Activated CD4-positive, alpha-beta T cell treated with anti-CD3 and anti-CD28 coated beads, Interleukin-2, amount 10 ng/mL, durations not matched to agents 7 days and 5 days (primary cell): ENCODE data around the gene DNMT1. TPM values are rescaled to one million over a fixed set of nuclear protein-coding genes. Genes with fewer than 3 reads are reported as not detected.

Source experiments
- CTCF ChIA-PET: fragments of 350-600 bp; sonication (Branson Sonifier 250); formaldehyde crosslinking; loops from one replicate; lab custom pipeline; 2021; ENCODE audit warnings: antibody characterized with exemption; lab: Charles Lee
- POLR2A ChIA-PET: fragments of 350-600 bp; sonication (Branson Sonifier 250); formaldehyde crosslinking; loops from one replicate; lab custom pipeline; 2021; ENCODE audit warnings: antibody characterized with exemption; lab: Charles Lee
- DNase-seq: peaks from one replicate; pipeline ENCODE4 v3.0.0-alpha.2; 2020
- H3K27ac Mint-ChIP-seq: one replicate; pipeline ENCODE4 v1.8.0; 2021; ENCODE audit warnings: mild to moderate bottlenecking, moderate library complexity, mixed read lengths
- H3K27me3 Mint-ChIP-seq: one replicate; pipeline ENCODE4 v1.8.0; 2021; ENCODE audit warnings: mixed read lengths
- H3K36me3 Mint-ChIP-seq: one replicate; pipeline ENCODE4 v1.8.0; 2021; ENCODE audit warnings: low read depth, mixed read lengths
- H3K4me1 Mint-ChIP-seq: one replicate; pipeline ENCODE4 v1.8.0; 2021; ENCODE audit warnings: mixed read lengths
- H3K4me3 Mint-ChIP-seq: one replicate; pipeline ENCODE4 v1.8.0; 2021; ENCODE audit warnings: mild to moderate bottlenecking, moderate library complexity, mixed read lengths
- H3K9me3 Mint-ChIP-seq: one replicate; pipeline ENCODE4 v1.8.0; 2021; ENCODE audit warnings: mixed read lengths
- total RNA-seq, 2 experiments: library from RNA; stranded (reverse); gene quantifications; one replicate each; pipeline ENCODE4 v1.2.3, GENCODE V29; 2021

The DNMT1 gene
- total RNA-seq, 2 experiments from 2014 or later = 375 to 404 TPM

DNA sequence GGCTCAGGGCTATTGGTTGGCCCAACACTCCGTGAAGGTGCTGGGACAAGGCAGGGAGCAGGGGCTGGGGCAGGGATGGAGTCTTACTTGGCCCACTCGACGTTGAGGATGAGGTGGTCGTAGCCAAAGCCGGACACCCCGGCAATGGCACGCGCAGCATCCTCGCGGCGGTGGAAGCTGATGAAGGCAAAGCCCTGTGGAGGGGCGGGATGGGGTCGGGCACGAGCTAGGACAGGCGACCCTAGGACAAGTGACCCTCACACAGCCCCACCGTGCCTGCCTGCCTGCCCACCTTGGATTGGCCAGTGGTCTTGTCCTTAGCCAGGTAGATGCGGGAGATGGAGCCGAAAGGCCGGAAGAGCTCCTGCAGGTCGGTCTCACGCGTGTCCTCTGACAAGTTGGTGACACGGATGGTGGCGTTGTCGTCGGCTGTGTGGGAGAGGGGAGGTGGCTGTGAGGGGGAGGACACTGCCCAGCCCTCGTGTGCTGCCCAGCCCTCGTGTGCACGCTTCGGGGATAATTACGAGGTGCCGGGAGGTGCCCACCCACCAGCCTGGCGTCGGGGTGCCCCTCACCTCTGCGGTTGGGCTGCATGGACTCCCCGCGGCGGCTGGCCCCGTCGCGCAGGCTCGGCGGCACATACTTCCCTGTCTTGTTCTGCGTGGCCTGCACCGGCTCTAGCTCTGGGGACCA is 79.2 kb downstream of the DNMT1 start:
- POLR2A ChIA-PET = no interaction called here

DNA sequence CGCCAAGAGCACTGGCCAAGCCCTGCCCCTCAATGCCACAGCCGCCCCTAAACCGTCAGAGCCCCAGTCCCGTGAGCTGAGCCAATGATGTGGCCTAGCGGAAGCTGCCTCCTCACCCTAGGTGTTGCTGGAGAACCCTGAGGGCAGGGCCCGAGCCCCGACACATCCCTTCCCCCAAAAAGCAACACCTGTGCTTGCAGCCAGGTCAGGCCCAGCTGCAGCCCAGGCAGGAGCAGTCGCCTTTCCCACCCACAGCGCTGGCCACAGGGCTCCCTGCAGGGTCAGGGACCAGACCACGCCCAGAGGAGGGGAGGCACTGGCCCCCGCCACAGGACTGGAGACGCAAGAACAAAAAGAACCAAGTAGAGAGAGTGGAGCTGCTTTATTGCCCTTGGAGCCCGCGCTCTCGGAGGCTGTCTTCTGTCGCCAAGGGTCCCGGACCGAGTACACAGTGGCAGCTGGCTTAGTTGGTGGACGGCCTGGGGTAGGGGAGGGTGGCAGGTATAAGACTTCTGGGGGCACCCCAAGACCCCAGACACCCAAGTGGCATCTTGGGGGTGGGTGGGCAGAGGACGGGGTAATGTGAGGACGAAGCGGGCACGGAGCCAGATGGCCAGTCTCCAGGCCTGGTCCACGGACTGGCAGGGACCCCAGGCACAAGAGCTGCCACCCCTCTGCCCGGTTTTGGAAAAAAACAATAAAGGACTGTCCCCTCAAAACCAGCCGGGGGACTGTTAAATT is 79.9 kb downstream of the DNMT1 start:
- Mint-ChIP-seq H3K9me3 (no peaks in the 10 kb centered on the region), H3K36me3 (peaks cover 43% of the 10 kb centered on the region), H3K4me3 (no peak overlapping the region), H3K4me1 (peaks cover 48% of the 10 kb centered on the region), H3K27ac (no peak overlapping the region), H3K27me3 (no peaks in the 10 kb centered on the region)
- DNase-seq = no peak
- ChIA-PET CTCF (interaction anchor here (3.4 to 3.7 kb wide), 2 partner anchors 8 to 15 kb away, joined by 12 to 13 read pairs; partner anchors contain the start of gene PPAN), POLR2A (no interaction called here)

More for the DNA sequence above, 79.2 kb downstream of the DNMT1 start:
- no peak overlapping the region for H3K27ac Mint-ChIP-seq
- H3K4me3 Mint-ChIP-seq = no peak overlapping the region
- H3K36me3 Mint-ChIP-seq = peaks cover 38% of the 10 kb centered on the region
- peaks cover 46% of the 10 kb centered on the region for H3K4me1 Mint-ChIP-seq
- CTCF ChIA-PET = interaction anchor here (0.8 to 3.7 kb wide), 3 partner anchors 9 to 115 kb away, joined by 3 to 13 read pairs (median 3); partner anchors contain the start of gene PPAN
- no peak for DNase-seq
- no peaks in the 10 kb centered on the region for H3K9me3 Mint-ChIP-seq
- no peaks in the 10 kb centered on the region for H3K27me3 Mint-ChIP-seq

DNA sequence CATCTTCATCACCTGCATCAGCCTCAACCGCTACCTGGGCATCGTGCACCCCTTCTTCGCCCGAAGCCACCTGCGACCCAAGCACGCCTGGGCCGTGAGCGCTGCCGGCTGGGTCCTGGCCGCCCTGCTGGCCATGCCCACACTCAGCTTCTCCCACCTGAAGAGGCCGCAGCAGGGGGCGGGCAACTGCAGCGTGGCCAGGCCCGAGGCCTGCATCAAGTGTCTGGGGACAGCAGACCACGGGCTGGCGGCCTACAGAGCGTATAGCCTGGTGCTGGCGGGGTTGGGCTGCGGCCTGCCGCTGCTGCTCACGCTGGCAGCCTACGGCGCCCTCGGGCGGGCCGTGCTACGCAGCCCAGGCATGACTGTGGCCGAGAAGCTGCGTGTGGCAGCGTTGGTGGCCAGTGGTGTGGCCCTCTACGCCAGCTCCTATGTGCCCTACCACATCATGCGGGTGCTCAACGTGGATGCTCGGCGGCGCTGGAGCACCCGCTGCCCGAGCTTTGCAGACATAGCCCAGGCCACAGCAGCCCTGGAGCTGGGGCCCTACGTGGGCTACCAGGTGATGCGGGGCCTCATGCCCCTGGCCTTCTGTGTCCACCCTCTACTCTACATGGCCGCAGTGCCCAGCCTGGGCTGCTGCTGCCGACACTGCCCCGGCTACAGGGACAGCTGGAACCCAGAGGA is 80.6 kb downstream of the DNMT1 start:
- ChIA-PET POLR2A (no interaction called here), CTCF (interaction anchor here (0.6 to 3.4 kb wide), 7 partner anchors 8 to 183 kb away, joined by 3 to 12 read pairs (median 5); partner anchors contain the start of gene ANGPTL6)
- no peak overlapping the region for H3K4me3 Mint-ChIP-seq
- H3K27me3 Mint-ChIP-seq = no peaks in the 10 kb centered on the region
- no peak overlapping the region for H3K27ac Mint-ChIP-seq
- H3K4me1 Mint-ChIP-seq = peaks cover 51% of the 10 kb centered on the region
- DNase-seq = no peak
- H3K36me3 Mint-ChIP-seq = peaks cover 47% of the 10 kb centered on the region
- no peaks in the 10 kb centered on the region for H3K9me3 Mint-ChIP-seq

DNA sequence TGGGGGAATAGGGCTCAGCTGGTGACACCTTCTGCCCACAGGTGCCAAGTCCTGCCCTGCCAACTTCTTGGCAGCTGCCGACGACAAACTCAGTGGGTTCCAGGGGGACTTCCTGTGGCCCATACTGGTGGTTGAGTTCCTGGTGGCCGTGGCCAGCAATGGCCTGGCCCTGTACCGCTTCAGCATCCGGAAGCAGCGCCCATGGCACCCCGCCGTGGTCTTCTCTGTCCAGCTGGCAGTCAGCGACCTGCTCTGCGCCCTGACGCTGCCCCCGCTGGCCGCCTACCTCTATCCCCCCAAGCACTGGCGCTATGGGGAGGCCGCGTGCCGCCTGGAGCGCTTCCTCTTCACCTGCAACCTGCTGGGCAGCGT is 81.2 kb downstream of the DNMT1 start:
- Mint-ChIP-seq H3K4me1 (peaks cover 47% of the 10 kb centered on the region), H3K9me3 (no peaks in the 10 kb centered on the region), H3K36me3 (peaks cover 48% of the 10 kb centered on the region), H3K4me3 (no peak overlapping the region), H3K27ac (peak overlapping the region; percentile 9), H3K27me3 (no peaks in the 10 kb centered on the region)
- POLR2A ChIA-PET = interaction anchor here (0.5 kb wide), 1 partner anchor 17 kb away, joined by 3 read pairs; no protein-coding TSS in a partner anchor
- CTCF ChIA-PET = interaction anchor here (0.6 to 3.4 kb wide), 9 partner anchors 8 to 183 kb away, joined by 3 to 12 read pairs (median 5); partner anchors contain the start of gene ANGPTL6
- DNase-seq = no peak

DNA sequence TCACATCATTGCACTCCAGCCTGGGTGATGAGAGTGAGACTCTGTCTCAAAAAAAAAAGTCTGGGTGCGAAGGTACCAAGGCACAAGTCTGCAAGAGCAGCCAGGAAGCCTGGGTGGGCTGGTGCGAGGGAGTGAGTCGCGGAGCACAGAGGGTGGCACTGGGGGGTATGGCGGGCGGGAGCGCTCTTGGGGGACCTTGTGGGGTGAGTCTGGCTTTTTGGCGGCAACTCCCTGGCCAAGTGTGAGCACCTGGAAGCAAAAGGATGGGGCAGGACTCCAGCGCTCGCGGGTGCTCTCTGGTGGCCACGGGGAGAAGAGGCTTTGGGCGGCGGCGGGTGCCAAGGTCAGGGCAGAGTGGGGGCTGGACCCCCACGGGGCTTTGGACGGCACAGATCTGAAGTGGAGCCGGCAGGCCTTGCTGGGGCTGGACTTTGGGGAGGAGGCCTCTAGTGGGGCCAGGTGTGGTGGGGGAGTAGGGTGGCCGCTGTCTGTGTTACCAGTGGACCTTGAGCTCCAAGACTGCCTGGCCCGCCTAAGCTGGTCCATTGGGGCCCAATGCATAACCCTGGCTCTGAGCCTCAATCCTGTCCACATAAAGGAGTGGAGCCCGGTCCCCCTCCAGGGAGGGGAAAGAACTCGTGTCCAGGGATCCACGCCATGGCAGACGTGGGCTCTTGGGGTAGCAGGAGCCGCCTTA is 81.7 kb downstream of the DNMT1 start:
- ChIA-PET POLR2A (interaction anchor here (0.5 kb wide), 1 partner anchor 17 kb away, joined by 3 read pairs; no protein-coding TSS in a partner anchor), CTCF (interaction anchor here (0.6 to 3.4 kb wide), 9 partner anchors 9 to 182 kb away, joined by 3 to 12 read pairs (median 5); partner anchors contain the start of gene ANGPTL6)
- no peaks in the 10 kb centered on the region for H3K9me3 Mint-ChIP-seq
- H3K4me1 Mint-ChIP-seq = peaks cover 50% of the 10 kb centered on the region
- H3K27me3 Mint-ChIP-seq = no peaks in the 10 kb centered on the region
- H3K27ac Mint-ChIP-seq = peak overlapping the region; percentile 91
- peak; percentile 62 for DNase-seq
- peaks cover 53% of the 10 kb centered on the region for H3K36me3 Mint-ChIP-seq
- H3K4me3 Mint-ChIP-seq = peak overlapping the region; percentile 68

DNA sequence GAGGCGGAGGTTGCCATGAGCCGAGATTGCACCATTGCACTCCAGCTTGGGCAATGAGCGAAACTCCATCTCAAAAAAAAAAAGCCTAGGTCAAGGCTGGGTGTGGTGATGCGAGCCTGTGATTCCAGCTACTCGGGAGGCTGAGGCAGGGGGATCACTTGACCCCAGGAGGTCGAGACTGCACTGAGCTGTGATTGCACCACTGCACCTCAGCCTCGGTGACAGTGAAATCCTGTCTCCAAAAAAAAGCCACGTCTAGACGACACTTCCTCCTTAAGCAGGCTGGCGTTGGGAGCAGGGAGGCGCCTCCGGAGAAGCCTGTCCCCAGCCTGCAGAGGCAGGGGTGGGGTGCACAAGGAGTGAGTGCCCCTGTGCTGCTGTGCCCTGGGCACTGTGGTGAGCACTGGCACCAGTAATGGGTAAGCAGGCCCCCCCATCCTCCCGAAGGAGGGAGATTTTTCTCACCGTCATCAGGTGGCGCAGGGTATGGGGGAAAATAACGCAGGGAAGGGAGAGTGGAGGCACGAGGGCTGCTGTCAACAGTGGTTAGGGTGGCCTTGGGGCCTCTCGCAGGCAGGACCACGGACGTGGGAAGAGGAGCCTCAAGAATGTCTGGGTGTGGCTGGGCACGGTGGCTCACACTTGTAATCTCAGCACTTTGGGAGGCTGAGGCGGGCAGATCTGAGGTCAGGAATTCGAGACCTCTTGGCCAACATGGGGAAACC is 82.6 kb downstream of the DNMT1 start:
- POLR2A ChIA-PET = no interaction called here
- peak overlapping the region; percentile 68 for H3K4me3 Mint-ChIP-seq
- peak; percentile 63 for DNase-seq
- peak overlapping the region; percentile 91 for H3K27ac Mint-ChIP-seq
- H3K27me3 Mint-ChIP-seq = no peaks in the 10 kb centered on the region
- CTCF ChIA-PET = interaction anchor here (0.6 to 3.4 kb wide), 5 partner anchors 8 to 291 kb away, joined by 3 to 12 read pairs (median 6); partner anchors contain the start of genes ANGPTL6 and CDC37
- peaks cover 54% of the 10 kb centered on the region for H3K4me1 Mint-ChIP-seq
- H3K36me3 Mint-ChIP-seq = peaks cover 53% of the 10 kb centered on the region
- no peaks in the 10 kb centered on the region for H3K9me3 Mint-ChIP-seq

DNA sequence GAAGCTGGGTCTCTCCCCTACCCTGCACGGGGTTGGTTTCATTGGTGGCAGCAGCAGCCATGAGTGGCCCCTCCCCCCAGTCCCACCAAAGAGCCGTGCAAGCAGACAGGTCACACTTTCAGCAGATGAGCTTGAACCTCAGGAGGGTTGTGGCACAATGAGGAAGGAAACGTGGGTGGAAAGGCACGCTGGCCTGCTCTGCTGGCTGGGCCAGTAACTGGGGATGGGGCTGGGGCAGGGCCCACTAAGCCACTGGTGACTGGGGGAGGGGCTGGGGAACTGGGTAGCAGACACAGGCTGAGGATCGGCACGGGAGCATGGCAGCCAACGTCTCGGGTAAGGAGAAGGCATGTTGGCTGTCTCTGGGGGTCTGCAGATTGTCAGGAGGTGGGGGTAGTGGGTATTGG is 83.3 kb downstream of the DNMT1 start, which contains the start of gene P2RY11:
P2RY11 (plus strand) TSS at position 289 of the 407 bp plus-strand sequence; CDS start at position 318, 29 bp downstream.
- ChIA-PET CTCF (interaction anchor here (0.7 to 3.4 kb wide), 3 partner anchors 11 to 292 kb away, joined by 3 to 12 read pairs (median 5); partner anchors contain the start of gene CDC37), POLR2A (no interaction called here)
- Mint-ChIP-seq H3K27ac (peak within 1 kb of the TSS; percentile 91), H3K9me3 (no peaks in the 10 kb centered on the region), H3K36me3 (peaks cover 54% of the 10 kb centered on the region), H3K4me3 (peak within 1 kb of the TSS; percentile 68), H3K4me1 (peaks cover 59% of the 10 kb centered on the region), H3K27me3 (no peaks in the 10 kb centered on the region)
- peak; percentile 50 for DNase-seq

DNA sequence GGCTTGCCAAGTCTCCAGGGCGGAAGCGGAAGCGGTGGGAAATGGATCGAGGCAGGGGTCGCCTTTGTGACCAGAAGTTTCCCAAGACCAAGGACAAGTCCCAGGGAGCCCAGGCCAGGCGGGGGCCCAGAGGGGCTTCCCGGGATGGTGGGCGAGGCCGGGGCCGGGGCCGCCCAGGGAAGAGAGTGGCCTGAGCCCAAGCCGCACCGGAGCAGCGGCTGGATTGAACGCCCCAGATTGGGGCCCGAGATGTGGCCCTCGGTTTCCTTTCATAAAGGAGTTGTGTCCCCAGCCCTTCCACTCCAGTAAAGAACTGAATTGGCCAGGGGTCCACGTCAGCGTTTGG is 83.8 kb downstream of the DNMT1 start:
- POLR2A ChIA-PET = no interaction called here

DNA sequence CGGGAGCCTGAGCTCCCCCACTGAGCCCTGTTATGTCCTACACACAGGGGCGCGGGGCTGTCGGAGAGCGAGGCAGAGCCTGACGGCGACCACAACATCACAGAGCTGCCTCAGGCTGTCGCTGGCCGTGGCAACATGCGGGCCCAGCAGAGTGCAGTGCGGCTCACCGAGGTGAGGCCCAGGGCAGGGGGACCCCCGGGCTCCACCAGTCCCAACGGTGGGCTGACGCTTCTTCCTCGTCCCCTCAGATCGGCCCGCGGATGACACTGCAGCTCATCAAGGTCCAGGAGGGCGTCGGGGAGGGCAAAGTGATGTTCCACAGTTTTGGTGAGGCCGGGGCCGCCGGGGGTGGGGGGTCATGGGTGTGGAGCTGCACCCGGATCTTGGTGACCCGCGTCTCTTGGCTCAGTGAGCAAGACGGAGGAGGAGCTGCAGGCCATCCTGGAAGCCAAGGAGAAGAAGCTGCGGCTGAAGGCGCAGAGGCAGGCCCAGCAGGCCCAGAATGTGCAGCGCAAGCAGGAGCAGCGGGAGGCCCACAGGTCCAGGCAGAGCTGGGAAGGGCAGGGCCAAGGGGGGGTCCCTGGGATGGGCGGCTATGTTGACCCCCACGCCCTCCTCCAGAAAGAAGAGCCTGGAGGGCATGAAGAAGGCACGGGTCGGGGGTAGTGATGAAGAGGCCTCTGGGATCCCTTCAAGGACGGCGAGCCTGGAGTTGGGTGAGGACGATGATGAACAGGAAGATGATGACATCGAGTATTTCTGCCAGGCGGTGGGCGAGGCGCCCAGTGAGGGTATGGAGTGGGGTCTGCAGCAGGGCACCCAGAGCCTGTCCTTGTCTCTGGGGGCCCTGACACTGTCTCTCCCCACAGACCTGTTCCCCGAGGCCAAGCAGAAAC is 84.4 kb downstream of the DNMT1 start:
- Mint-ChIP-seq H3K36me3 (peaks cover 48% of the 10 kb centered on the region), H3K27ac (peak overlapping the region; percentile 82), H3K4me1 (peaks cover 63% of the 10 kb centered on the region), H3K27me3 (no peaks in the 10 kb centered on the region), H3K9me3 (no peaks in the 10 kb centered on the region), H3K4me3 (peak overlapping the region; percentile 30)
- ChIA-PET POLR2A (no interaction called here), CTCF (interaction anchor here (1.2 to 1.8 kb wide), 2 partner anchors 14 to 293 kb away, joined by 3 to 5 read pairs; partner anchors contain the start of gene CDC37)
- no peak for DNase-seq

More for the DNA sequence above, 83.8 kb downstream of the DNMT1 start:
- Mint-ChIP-seq H3K9me3 (no peaks in the 10 kb centered on the region), H3K4me3 (peak overlapping the region; percentile 30), H3K27ac (peak overlapping the region; percentile 91), H3K27me3 (no peaks in the 10 kb centered on the region), H3K4me1 (peaks cover 58% of the 10 kb centered on the region), H3K36me3 (peaks cover 49% of the 10 kb centered on the region)
- CTCF ChIA-PET = interaction anchor here (1.2 to 1.8 kb wide), 2 partner anchors 15 to 292 kb away, joined by 3 to 5 read pairs; partner anchors contain the start of gene CDC37
- DNase-seq = no peak

DNA sequence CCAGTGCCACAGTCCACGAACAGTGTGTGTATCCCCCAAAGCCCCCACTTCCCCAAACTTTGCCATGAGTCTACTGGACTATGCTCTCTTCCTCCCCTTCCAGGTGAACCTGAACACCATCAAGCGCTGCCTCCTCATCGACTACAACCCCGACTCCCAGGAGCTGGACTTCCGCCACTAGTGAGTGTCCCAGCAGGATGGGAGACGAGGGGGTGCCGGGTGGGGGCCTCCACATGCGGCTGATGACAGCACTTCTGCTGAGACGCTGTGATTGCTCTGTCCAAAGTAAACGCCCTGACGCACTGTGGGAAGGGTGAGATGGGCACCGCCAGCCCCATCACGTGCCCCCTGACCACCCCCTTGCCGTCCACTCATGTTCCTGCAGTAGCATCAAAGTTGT is 85.2 kb downstream of the DNMT1 start:
- H3K27ac Mint-ChIP-seq = no peak overlapping the region
- H3K4me1 Mint-ChIP-seq = peaks cover 69% of the 10 kb centered on the region
- peaks cover 44% of the 10 kb centered on the region for H3K36me3 Mint-ChIP-seq
- DNase-seq = no peak
- H3K4me3 Mint-ChIP-seq = no peak overlapping the region
- ChIA-PET POLR2A (no interaction called here), CTCF (interaction anchor here (0.7 to 2.2 kb wide), 4 partner anchors 10 to 16 kb away, joined by 3 to 7 read pairs (median 6); partner anchors contain the start of gene EIF3G)
- no peaks in the 10 kb centered on the region for H3K27me3 Mint-ChIP-seq
- H3K9me3 Mint-ChIP-seq = no peaks in the 10 kb centered on the region
